NCI-H82 treated with DMSO at 0.1 percent for 48 hours (cell line): ENCODE data around the gene SNW1.
"Not testable (repeated sequence)": the region's sequence is repeated elsewhere in the genome, so short reads cannot be mapped to it uniquely, and the experiment has no call there.

Experiments
- DNase-seq: peaks from one replicate; lab custom pipeline; 2025; ENCODE audit not compliant: unreplicated experiment; lab: John Stamatoyannopoulos, UW

SNW1 gene

GRCh38 chr14:77752266-77752665, 8.7 kb downstream of the SNW1 start:
- DNase-seq: no peak

- not testable (repeated sequence) for DNase-seq
Measured at GRCh38 chr14:77747425-77747824, 13.5 kb downstream of the SNW1 start.

GRCh38 chr14:77746064-77746702, 14.8 kb downstream of the SNW1 start:
- DNase-seq: no peak

- DNase-seq: no peak
Measured at GRCh38 chr14:77741438-77741837, 19.5 kb downstream of the SNW1 start.

- DNase-seq: no peak
Measured at GRCh38 chr14:77738559-77739250, 22.3 kb downstream of the SNW1 start.

GRCh38 chr14:77730976-77731497, 29.9 kb downstream of the SNW1 start:
- DNase-seq: no peak

- DNase-seq: no peak
Measured at GRCh38 chr14:77722301-77722700, 38.7 kb downstream of the SNW1 start.

GRCh38 chr14:77721437-77721836, 39.5 kb downstream of the SNW1 start:
- no peak for DNase-seq

GRCh38 chr14:77717608-77718305, 43.2 kb downstream of the SNW1 start:
- DNase-seq: no peak

- no peak for DNase-seq
Measured at GRCh38 chr14:77714926-77715325, 46.0 kb downstream of the SNW1 start.

GRCh38 chr14:77710364-77710763, 50.6 kb downstream of the SNW1 start:
- DNase-seq: no peak

GRCh38 chr14:77709412-77709811, 51.5 kb downstream of the SNW1 start:
- no peak for DNase-seq

GRCh38 chr14:77708749-77709148, 52.2 kb downstream of the SNW1 start:
- no peak for DNase-seq

GRCh38 chr14:77707724-77708408, 53.1 kb downstream of the SNW1 start, which contains the start of the genes ALKBH1 and SLIRP:
Gene ALKBH1 (minus strand): TSS chr14:77708023. CDS start chr14:77708004, 19 bp downstream.
Gene SLIRP (plus strand): TSS chr14:77708103. CDS start chr14:77708112, 9 bp downstream.
- peak; percentile 41 for DNase-seq

GRCh38 chr14:77707355-77707723, 53.6 kb downstream of the SNW1 start:
- DNase-seq: no peak

- DNase-seq: no peak
Measured at GRCh38 chr14:77691259-77691658, 69.7 kb downstream of the SNW1 start.

GRCh38 chr14:77682158-77682553, 78.8 kb downstream of the SNW1 start:
- DNase-seq: no peak

- no peak for DNase-seq
Measured at GRCh38 chr14:77681196-77682157, 79.5 kb downstream of the SNW1 start.

- no peak for DNase-seq
Measured at GRCh38 chr14:77674931-77675330, 86.0 kb downstream of the SNW1 start.

GRCh38 chr14:77673193-77673592, 87.8 kb downstream of the SNW1 start:
- no peak for DNase-seq
